Epithelial cell of esophagus (primary cell): Measurements from ENCODE around the gene SLC66A1.

ENCODE experiments used
- DNase-seq: peaks from one replicate; pipeline ENCODE4 v3.0.0; 2010; ENCODE audit warnings: low read depth
- H3K4me3 ChIP-seq: 2 replicates; pipeline ENCODE4 v1.5.1; 2011; ENCODE audit warnings: mild to moderate bottlenecking, low read length, control low read depth
- CTCF ChIP-seq: IDR thresholded peaks from 2 replicates; pipeline ENCODE4 v1.5.1; 2011; ENCODE audit warnings: low read depth, mild to moderate bottlenecking, low read length, control low read depth, inconsistent platforms; ENCODE audit not compliant: insufficient read depth; ENCODE audit errors: missing control alignments

SLC66A1 gene

DNA sequence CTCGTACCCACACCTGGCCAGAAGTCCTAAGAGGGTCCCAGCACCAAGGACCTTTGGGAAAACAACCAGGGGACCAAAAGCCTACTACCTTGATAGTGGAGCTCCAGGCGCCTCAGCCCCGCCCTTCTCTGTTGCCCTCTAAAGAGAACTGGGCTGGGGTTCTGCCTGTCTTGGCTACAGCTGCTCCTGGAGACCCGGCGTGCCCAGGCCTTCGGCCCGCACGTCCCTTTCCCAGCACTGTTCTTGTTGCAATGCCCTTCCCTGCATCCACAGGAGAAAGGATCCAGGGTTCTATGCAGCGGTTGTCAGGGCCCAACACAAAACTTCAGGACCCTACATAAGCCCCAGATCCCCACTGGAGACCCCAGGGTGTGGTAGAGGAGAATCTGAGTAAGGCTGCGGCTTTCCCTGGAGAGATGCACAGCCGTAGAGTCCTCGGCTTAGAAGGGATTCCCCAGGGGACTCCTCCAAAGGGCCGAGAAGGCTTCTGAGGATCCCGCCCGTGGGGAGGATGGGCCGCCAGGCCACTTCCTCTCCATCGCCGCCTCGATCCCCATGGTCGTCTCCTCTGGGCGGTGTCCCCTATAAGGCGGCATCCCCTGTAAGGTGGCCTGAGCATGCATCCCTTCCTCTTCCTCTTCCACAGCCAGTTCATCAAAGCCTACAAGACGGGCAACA, 12.0 kb downstream of the SLC66A1 start:
- no peak for DNase-seq
- TF ChIP-seq CTCF: no peak
- no peak overlapping the region for H3K4me3 ChIP-seq

DNA sequence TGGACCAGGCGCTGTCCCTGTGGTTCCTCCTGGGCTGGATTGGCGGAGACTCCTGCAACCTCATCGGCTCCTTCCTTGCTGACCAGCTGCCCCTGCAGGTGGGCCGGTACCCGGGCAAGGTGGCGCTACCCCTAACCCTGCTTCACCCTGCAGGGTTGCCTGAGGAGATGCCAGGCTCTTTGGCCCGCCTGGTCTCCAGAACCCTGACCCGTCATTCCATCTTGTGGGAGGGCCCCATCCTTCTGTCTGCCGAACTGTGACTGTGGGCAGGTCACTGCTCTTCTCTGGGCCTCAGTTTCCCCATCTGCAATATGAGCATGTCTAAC, 12.5 kb downstream of the SLC66A1 start:
- H3K4me3 ChIP-seq: no peak overlapping the region
- no peak for DNase-seq
- TF ChIP-seq CTCF: no peak

DNA sequence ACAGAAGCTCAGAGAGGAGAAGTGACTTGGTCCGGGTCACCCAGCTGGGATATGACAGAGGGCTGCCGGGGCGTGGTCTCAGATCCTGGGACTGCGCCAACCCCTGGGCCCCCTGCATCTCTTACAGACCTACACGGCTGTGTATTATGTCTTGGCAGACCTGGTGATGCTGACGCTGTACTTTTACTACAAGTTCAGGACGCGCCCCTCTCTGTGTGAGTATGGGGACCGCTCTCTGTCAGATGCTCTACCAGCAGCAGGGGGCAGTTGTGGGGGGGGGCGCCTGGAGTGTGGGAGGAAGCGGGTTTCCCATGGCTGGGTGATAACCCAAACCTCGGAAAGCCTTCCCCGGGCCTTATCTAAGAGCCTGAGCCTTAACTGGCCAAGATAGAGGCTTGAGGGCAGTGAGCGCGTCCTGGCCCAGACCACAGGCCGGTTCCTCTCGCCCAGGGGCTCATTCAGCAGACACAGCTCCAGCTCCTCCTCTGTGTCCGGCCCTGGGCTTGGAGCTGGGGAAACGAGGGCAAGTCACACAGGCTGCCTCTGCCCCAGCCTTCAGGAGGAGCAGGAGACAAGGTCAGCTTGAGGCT, 13.3 kb downstream of the SLC66A1 start:
- DNase-seq: no peak
- TF ChIP-seq CTCF: no peak
- no peak overlapping the region for H3K4me3 ChIP-seq

GRCh38 chr1:19325958-19326747, 14.0 kb downstream of the SLC66A1 start:
- no peak for DNase-seq
- no peak overlapping the region for H3K4me3 ChIP-seq
- no peak for TF ChIP-seq CTCF

DNA sequence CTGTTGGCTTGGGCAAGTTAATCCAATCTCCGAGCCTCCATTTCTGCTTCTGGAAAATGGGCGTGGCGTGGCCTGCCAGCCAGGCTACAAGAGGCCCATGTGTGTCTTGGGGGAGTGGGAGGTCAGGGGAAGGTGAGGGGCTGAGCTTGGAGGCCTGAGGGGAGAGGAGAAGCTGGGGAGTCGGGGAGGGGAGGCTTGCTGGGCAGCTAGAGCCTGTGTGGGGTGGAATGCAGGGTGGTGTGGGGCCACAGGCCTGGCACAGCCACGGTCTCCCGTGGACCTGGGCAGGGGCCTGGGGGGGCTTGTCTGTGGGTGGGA, 14.6 kb downstream of the SLC66A1 start:
- no peak for TF ChIP-seq CTCF
- H3K4me3 ChIP-seq: no peak overlapping the region
- DNase-seq: no peak

- DNase-seq: no peak
- H3K4me3 ChIP-seq: no peak overlapping the region
Observed at GRCh38 chr1:19327301-19327700, 15.2 kb downstream of the SLC66A1 start.

More at GRCh38 chr1:19327301-19327700, 15.2 kb downstream of the SLC66A1 start:
- TF ChIP-seq CTCF: no peak
